NCI-H2227 treated with DMSO at 0.1 percent for 48 hours (cell line): Measurements from ENCODE around the gene OR13A1.
"Not testable (repeated sequence)": the region's sequence is repeated elsewhere in the genome, so short reads cannot be mapped to it uniquely, and the experiment has no call there.

Source experiments
- DNase-seq: peaks from one replicate; lab custom pipeline; 2025; lab: John Stamatoyannopoulos, UW

Gene OR13A1

DNA sequence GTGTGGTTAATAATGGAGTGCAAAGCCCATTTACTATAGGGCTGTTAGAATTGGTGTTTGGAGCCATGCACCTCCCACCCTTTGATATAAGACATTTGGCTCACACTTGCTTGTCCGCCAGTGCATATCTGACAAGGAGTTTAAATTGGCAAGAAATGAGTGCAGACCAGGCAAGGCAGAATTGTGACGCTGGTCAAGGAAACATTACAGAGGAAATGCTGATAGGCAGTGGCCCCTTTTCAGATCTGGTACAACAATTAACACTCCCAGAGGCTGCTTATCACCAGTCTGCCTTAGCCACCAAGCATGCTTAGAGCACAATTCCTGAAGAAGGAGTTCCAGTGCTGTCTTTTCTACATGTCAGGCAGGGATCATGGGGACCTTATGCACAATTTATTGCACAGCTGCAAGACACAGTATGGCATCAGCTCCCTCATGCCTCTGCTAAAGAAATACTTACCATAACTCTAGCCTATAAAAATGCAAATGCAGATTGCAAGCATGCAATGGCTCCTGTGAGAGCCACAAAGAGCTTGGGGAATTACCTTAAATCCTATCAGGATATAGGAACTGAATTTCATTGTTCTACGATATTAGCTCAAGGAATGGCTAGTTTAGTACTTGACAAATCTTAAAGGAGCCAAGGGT, 35.2 kb downstream of the OR13A1 start:
- DNase-seq = no peak

DNA sequence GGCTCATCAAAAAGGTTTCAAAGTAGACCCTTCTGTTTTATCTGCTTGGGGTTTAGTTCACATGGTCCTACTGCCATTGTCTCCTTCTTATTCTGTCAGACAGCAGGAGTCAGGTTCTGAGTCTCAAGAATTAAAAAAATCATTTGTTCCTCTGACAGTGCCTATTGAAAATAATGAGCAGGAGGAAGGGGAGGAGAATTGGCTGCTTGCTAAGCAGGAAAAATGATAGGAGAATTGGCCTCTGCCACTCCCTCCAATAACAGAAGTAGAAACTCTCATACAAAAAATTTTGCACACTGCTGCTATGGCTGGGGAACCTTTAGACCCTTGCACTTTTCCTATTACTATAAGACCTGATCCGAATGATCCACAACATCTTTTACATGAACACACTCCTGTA, 35.7 kb downstream of the OR13A1 start:
- DNase-seq = no peak

DNA sequence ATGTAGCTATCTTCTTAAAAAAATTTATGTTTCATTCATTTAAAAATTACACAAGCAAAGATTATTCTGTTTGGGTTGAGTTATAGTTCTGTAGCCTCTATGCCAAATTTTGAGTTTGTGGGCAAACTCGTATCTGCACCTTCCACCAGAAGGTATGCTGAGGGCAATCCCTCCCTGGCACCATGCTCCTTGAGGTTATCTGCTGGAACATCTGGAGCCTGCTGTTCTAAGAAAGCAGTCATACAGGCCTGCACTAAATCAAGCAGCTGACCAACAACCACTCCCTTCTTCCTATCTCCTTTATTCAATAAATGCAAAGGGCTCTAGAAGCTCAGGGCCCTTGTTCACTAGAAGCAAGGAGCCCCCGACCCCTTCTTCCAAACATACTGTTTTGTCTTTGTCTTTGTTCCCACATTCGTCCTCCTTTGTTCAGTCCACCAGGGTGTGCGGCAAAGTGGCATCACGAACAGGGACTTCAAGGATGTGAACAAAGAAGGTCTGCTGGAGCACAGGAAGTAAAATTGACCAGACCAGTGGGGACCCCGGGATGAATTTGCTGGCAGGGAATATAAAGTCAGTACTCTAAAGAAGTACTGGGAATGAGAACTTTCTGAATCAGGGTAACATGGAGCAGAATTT, 36.4 kb downstream of the OR13A1 start:
- no peak for DNase-seq

DNA sequence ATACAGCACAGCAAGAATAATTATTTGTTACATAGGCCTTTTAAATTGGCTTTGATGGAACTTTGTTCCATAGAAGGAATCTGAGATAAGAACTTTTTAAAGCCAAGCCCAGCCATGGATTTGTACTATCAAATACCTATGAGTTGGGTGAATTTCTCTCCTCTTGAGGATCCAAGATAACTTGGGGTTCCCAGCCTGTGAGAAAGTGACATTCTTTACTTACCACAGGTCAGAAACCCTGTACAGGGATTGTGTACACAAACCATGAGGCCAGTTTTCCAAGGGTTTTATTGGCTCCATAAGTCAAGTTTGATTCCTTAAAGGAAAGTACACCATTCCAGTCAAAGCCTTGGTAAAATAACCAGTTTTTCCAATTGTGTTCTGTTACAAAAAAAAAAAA, 39.3 kb downstream of the OR13A1 start:
- DNase-seq = not testable (repeated sequence)

DNA sequence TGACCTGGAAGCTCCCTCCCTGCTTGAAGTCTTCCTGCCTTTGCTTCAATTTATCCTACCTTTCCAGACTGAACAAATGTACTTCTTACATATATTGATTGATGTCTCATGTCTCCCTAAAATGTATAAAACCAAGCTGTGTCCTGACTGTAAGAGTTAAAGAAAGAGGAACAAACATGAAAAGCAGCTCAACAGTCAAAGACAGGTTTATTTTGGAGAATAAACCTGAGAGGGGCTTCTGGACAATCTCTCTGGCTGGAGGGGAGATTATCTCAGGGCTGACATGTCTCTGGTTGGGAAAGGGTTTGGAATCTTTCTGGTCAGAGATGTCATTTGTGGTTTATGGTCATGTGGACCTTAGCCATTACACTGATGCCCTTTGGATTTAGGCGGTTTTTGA, 41.0 kb downstream of the OR13A1 start:
- no peak for DNase-seq

DNA sequence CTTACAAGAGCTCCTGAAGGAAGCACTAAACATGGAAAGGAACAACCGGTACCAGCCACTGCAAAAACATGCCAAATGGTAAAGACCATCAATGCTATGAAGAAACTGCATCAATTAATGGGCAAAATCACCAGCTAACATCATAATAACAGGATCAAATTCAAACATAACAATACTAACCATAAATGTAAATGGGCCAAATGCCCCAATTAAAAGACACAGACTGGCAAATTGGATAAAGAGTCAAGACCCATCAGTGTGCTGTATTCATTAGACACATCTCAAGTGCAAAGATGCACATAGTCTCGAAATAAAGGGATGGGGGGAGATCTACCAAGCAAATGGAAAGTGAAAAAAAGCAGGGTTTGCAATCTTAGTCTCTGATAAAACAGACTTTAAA, 47.6 kb downstream of the OR13A1 start:
- DNase-seq = not testable (repeated sequence)

DNA sequence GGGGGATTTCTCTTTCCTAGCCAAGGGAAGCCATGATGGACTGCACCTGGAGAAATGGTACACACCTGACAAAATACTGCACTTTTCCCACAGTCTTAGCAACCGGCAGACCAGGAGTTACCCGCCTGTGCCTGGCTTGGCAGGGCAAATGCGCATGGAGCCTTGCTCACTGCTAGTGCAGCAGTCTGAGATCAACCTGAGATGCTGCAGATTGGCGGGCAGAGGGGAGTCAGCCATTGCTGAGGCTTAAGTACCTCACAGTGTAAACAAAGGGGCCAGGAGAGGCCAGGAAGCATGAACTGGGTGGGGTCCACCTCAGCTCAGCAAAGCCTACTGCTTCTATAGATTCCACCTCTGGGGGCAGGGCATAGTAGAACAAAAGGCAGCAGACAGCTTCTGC, 49.4 kb downstream of the OR13A1 start:
- no peak for DNase-seq

DNA sequence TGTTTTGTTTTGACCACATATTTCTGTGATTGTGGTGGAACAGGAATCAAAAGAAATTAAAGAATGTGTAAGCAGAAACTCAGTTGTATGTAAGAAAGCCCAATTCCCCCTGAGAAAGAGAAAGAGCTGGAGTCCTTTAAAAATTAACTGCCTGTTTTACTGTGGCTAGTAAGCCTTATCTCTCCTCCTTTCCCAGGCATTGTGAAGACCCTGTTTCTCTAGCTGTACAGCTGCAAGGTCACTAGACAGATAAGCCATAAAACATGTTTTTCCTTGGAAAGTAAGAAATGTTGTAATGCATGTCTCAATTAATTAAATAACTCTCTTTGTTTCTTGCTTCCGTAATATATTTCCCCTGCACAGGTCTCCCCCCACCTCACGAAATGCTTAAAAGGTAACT, 53.5 kb downstream of the OR13A1 start:
- no peak for DNase-seq

DNA sequence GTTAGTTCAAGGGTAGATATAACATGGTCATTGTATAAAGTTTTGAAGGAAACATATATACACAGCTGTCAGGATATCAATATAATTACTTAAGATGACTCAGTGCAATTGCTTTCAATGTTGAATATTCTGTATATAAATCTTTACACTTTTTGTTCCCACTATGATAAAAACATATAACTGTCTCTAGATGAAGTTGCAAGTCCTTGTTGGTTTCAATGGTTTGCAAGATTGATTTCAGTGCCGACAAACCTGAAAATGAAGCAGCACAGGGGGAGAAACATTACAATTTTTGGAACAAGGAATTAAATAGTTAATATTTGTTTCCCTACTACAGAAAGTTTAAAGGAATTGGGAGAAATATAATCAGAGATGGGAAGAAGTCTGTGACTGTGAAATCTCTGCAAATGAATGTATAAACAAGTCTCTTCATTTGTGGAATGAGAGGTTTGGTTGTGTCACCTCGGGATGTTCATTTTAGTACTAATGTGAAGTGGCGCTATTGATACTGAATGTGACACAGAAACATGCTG, 54.1 kb downstream of the OR13A1 start:
- no peak for DNase-seq

DNA sequence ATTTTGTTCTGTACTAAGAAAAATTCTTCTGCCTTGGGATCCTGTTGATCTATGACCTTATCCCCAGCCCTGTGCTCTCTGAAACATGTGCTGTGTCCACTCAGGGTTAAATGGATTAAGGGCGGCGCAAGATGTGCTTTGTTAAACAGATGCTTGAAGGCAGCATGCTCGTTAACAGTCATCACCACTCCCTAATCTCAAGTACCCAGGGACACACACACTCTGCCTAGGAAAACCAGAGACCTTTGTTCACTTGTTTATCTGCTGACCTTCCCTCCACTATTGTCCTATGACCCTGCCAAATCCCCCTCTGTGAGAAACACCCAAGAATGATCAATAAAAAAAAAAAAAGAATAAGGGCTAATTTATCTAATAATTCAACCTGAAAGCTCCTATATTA, 54.8 kb downstream of the OR13A1 start:
- not testable (repeated sequence) for DNase-seq

DNA sequence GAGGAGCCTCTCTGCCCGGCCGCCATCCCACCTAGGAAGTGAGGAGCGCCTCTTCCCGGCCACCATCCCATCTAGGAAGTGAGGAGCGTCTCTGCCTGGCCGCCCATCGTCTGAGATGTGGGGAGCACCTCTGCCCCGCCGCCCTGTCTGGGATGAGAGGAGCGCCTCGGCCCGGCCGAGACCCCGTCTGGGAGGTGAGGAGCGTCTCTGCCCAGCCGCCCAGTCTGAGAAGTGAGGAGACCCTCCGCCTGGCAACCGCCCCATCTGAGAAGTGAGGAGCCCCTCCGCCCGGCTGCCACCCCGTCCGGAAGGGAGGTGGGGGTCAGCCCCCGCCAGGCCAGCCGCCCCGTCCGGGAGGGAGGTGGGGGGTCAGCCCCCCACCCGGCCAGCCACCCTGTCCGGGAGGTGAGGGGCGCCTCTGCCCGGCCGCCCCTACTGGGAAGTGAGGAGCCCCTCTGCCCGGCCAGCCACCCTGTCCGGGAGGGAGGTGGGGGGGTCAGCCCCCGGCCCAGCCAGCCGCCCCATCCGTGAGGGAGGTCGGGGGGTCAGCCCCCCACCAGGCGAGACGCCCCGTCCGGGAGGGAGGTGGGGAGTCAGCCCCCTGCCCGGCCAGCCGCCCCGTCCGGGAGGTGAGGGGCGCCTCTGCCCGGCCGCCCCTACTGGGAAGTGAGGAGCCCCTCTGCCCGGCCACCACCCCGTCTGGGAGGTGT, 55.5 kb downstream of the OR13A1 start:
- not testable (repeated sequence) for DNase-seq

DNA sequence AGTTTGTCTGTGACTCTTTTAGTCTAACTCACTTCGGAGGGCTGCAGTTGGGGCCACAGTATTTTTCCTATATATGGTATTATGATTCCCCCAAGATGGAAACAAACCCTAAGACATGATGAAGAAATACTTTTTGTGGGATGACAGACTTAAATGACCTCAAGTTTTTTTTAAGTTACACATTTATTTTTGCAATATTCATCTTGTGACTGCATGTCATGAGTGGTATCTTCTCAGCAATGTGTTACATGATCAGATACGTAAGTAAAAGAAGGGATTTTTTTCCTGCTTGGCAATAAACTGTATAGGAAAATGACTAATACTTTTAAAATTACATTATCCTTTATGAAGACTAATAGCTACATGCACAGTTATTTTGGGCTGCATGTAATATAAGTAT, 57.8 kb downstream of the OR13A1 start:
- DNase-seq = no peak

DNA sequence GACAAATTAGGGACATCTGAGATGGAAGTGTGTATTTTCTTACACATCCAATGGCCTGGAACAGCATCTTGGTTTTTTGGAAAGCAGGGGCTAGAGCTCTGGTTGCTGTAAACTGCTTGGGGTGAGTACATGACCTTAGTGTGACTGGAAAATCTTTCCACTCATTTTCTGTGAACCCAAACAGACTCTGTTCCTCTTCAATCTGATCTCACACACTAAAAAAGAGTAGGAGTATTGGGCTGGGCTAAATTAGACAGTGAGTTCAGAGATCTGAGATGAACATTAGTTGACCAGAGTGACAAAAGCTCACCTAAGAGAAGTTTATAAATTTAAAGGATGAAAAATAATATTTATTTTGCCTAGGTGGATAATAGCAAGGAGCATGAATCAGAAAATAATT, 59.2 kb downstream of the OR13A1 start:
- DNase-seq = no peak

DNA sequence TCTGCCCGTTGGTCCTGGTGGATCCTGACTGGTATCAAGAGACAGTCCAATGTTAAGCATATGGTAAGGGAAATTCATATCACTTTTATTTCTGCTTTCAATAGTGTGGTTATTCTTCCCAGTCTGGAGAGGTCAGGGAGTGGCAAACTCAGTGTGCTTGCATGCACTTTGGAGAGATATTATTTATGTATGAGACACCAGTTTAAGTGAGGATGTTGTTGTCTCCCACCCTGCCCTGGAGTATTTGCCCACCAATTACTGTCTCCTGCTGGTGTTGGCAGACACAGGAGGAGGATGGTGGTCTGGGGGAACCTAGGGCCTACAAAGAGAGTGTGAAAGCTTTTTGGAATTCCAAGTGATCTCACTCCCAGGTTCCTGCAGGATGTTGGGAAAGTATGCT, 59.7 kb downstream of the OR13A1 start:
- DNase-seq = no peak

DNA sequence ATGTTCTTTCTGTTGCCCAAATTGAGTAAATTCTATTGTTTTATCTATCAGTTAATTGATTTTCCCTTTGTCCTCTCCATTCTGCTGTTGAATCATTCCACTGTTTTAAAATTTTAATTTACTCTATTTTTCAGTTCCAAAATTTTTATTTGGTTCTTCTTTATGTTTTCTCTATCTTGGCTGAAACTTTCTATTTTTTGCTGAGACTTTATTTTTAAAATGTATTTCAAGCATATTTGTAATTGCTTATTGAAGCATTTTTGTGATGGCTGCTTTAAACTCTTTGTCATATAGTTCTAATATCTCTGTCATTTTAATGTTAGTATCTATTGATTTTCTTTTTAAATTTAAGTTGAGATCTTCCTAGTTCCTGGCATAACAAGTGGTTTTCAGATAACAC, 60.5 kb downstream of the OR13A1 start:
- no peak for DNase-seq

DNA sequence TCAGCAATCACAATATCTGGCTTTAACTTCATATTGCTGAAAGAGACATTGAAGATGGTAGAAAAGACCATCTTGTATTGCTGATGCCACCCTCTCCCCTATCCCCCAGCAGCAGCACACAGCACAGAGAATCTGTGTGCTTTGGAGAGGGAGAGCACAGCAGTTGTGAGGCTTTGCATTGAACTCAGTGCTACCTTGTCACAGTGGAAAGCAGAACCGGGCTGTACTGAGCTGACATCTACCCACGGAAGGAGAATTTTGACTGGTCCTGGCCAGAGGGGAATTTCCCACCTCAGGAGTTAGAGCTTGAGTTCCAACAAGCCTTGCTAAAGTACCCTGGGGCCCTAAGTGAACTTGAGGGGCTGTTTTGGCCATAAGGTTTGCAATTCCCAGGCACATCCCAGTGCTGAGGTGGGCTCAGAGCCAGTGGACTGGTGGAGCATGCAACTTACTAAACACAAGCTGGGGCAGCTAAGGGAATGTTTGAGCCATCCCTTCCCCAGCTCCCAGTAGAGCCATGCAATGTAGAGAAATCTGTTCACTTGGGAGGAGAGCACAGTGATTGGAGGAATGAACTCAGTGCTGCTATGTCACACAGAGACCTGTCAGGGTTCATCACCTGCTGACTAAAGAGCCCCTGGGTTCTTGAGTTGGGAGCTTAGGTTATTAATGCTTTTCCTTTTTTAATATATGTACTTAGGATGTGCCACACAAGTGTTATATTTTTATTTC, 62.1 kb downstream of the OR13A1 start:
- no peak for DNase-seq
